ENCODE data around the gene CYP2W1.

- TF ChIP-seq, protein P1, sequence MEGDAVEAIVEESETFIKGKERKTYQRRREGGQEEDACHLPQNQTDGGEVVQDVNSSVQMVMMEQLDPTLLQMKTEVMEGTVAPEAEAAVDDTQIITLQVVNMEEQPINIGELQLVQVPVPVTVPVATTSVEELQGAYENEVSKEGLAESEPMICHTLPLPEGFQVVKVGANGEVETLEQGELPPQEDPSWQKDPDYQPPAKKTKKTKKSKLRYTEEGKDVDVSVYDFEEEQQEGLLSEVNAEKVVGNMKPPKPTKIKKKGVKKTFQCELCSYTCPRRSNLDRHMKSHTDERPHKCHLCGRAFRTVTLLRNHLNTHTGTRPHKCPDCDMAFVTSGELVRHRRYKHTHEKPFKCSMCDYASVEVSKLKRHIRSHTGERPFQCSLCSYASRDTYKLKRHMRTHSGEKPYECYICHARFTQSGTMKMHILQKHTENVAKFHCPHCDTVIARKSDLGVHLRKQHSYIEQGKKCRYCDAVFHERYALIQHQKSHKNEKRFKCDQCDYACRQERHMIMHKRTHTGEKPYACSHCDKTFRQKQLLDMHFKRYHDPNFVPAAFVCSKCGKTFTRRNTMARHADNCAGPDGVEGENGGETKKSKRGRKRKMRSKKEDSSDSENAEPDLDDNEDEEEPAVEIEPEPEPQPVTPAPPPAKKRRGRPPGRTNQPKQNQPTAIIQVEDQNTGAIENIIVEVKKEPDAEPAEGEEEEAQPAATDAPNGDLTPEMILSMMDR (IDR thresholded peaks at IDR 0.05) = no peak
- TF ChIP-seq EZH2 (IDR thresholded peaks at IDR 0.05) = no peak
These were observed 3.0 kb upstream of the CYP2W1 start for GRCh38 chr7:979886-980571.
